ENCODE measurements around the gene CNNM4. TPM values are rescaled to one million over a fixed set of nuclear protein-coding genes. Genes with fewer than 3 reads are reported as not detected.

CNNM4 gene
- polyA plus RNA-seq, 1 of the 3 experiments (the other 2 are of a cell fraction): 5.5 TPM

DNA sequence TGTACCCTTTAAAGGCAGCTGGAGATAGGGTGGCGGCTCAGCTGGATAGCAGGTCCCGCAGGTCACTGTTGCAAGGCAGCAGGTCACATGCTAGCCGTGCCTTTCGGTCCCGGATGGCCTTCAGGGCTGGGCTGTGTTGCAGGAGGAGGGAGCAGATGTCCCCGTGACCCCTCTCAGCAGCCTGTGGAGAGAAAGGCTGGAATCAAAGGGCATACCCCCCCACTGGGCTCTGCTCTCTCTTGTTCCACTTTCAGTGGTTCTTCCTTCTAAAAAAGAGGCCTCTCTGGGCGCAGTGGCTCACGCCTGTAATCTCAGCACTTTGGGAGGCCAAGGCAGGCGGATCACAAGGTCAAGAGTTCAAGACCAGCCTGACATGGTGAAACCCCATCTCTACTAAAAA is 87.6 kb downstream of the CNNM4 start:
- Histone ChIP-seq H3K36me3 (replicated peaks in 1 of 2; ENCODE audit: control insufficient read depth in 1 of 2, insufficient read depth in 2 of 2, low read length in 1 of 2) (peaks cover 9 to 20% of the 10 kb centered on the region in 2 experiments), H3K4me3 (ENCODE audit: low read depth in 2 of 2, low read length in 1 of 2) (no peak overlapping the region), H3K4me2 (no peak overlapping the region), H3K27me3 (ENCODE audit: insufficient read depth) (no peaks in the 10 kb centered on the region), H2AFZ (ENCODE audit: low read depth) (no peak overlapping the region), H3K9ac (no peak overlapping the region), H3K4me1 (ENCODE audit: control insufficient read depth in 1 of 2, insufficient read depth in 2 of 2, low read depth in 1 of 2, low read length in 1 of 2) (no peaks in the 10 kb centered on the region; a peak in 1 of 4 replicates), H4K20me1 (ENCODE audit: insufficient read depth) (no peaks in the 10 kb centered on the region), H3K9me3 (no peaks in the 10 kb centered on the region), H3K27ac (ENCODE audit: low read depth in 2 of 2, low read length in 1 of 2) (no peak overlapping the region), H3F3A (replicated peaks; ENCODE audit: insufficient read depth) (no peaks in the 10 kb centered on the region), H3K79me2 (ENCODE audit: insufficient read depth) (no peaks in the 10 kb centered on the region), H3K9me2 (no peaks in the 10 kb centered on the region)
- TF ChIP-seq SIN3A (IDR thresholded peaks at IDR 0.05; ENCODE audit: borderline replicate concordance, low read depth, low read length): no peak
- TF ChIP-seq NRF1 (IDR thresholded peaks at IDR 0.05; ENCODE audit: low read depth, low read length): no peak
- TF ChIP-seq FOXJ3 (CRISPR knock-in tag; IDR thresholded peaks at IDR 0.05): no peak
- no peak for TF ChIP-seq TEAD4 (IDR thresholded peaks at IDR 0.05; ENCODE audit: borderline replicate concordance, insufficient read depth)
- TF ChIP-seq CHD2 (IDR thresholded peaks at IDR 0.05; ENCODE audit: low read length, partially characterized antibody): no peak
- no peak for TF ChIP-seq EP300 (IDR thresholded peaks at IDR 0.05; ENCODE audit: borderline replicate concordance in 1 of 2, low read depth in 1 of 2, low read length in 1 of 2)
- TF ChIP-seq, protein P1, sequence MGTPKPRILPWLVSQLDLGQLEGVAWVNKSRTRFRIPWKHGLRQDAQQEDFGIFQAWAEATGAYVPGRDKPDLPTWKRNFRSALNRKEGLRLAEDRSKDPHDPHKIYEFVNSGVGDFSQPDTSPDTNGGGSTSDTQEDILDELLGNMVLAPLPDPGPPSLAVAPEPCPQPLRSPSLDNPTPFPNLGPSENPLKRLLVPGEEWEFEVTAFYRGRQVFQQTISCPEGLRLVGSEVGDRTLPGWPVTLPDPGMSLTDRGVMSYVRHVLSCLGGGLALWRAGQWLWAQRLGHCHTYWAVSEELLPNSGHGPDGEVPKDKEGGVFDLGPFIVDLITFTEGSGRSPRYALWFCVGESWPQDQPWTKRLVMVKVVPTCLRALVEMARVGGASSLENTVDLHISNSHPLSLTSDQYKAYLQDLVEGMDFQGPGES (IDR thresholded peaks at IDR 0.05; ENCODE audit: low read depth, low read length): no peak
- TF ChIP-seq SMC3 (IDR thresholded peaks at IDR 0.05; ENCODE audit: low read depth, low read length): no peak
- CTCF ChIA-PET: interaction anchor here (3.0 kb wide), 1 partner anchor 103 kb away, joined by 13 read pairs; no protein-coding TSS in a partner anchor
- WGBS (ENCODE audit: low lambda C conversion rate): 92% methylated on average over 5 of the region's 9 CpGs
- DNase-seq: no peak
- POLR2A ChIA-PET: no interaction called here

DNA sequence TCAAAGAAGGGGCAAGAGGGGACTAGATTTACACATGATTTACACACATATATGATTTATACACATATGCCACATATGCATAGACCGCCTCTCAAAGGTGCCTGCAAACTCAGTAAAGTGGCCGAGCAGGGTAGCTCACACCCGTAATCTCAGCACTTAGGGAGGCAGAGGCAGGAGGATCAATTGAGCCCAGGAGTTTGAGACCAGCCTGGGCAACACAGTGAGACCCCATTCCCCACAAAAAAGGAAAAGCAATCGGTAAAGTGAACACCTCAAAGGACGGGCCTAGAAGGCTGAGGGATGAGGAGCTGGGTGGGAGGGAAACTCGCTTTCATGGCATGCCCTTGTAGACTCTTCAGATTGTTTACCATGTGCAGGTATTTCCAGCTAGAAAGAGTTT is 92.0 kb downstream of the CNNM4 start:
- 96% methylated on average over 6 of the region's 6 CpGs for WGBS (ENCODE audit: low lambda C conversion rate)
- Histone ChIP-seq H3K9me2 (no peaks in the 10 kb centered on the region), H3K4me1 (ENCODE audit: control insufficient read depth in 1 of 2, insufficient read depth in 2 of 2, low read depth in 1 of 2, low read length in 1 of 2) (peaks cover 0 to 8% of the 10 kb centered on the region in 2 experiments; a peak in 1 of 4 replicates), H3K9me3 (no peaks in the 10 kb centered on the region), H3K27ac (ENCODE audit: low read depth in 2 of 2, low read length in 1 of 2) (no peak overlapping the region), H3F3A (replicated peaks; ENCODE audit: insufficient read depth) (no peaks in the 10 kb centered on the region), H4K20me1 (ENCODE audit: insufficient read depth) (no peaks in the 10 kb centered on the region), H3K36me3 (replicated peaks in 1 of 2; ENCODE audit: control insufficient read depth in 1 of 2, insufficient read depth in 2 of 2, low read length in 1 of 2) (peaks cover 9 to 20% of the 10 kb centered on the region in 2 experiments), H3K79me2 (ENCODE audit: insufficient read depth) (peaks cover 32% of the 10 kb centered on the region), H3K4me3 (ENCODE audit: low read depth in 2 of 2, low read length in 1 of 2) (no peak overlapping the region), H2AFZ (ENCODE audit: low read depth) (no peak overlapping the region), H3K27me3 (ENCODE audit: insufficient read depth) (no peaks in the 10 kb centered on the region), H3K9ac (no peak overlapping the region), H3K4me2 (no peak overlapping the region)
- ChIA-PET POLR2A (interaction anchor here (1.2 kb wide), 1 partner anchor 10 kb away, joined by 3 read pairs; no protein-coding TSS in a partner anchor), CTCF (interaction anchor here (4.3 kb wide), 1 partner anchor 99 kb away, joined by 21 read pairs; no protein-coding TSS in a partner anchor)
- no peak for TF ChIP-seq NFIC (IDR thresholded peaks at IDR 0.05; ENCODE audit: borderline replicate concordance)
- no peak for TF ChIP-seq MXI1 (IDR thresholded peaks at IDR 0.05; ENCODE audit: low read depth, low read length)
- TF ChIP-seq, protein P2, sequence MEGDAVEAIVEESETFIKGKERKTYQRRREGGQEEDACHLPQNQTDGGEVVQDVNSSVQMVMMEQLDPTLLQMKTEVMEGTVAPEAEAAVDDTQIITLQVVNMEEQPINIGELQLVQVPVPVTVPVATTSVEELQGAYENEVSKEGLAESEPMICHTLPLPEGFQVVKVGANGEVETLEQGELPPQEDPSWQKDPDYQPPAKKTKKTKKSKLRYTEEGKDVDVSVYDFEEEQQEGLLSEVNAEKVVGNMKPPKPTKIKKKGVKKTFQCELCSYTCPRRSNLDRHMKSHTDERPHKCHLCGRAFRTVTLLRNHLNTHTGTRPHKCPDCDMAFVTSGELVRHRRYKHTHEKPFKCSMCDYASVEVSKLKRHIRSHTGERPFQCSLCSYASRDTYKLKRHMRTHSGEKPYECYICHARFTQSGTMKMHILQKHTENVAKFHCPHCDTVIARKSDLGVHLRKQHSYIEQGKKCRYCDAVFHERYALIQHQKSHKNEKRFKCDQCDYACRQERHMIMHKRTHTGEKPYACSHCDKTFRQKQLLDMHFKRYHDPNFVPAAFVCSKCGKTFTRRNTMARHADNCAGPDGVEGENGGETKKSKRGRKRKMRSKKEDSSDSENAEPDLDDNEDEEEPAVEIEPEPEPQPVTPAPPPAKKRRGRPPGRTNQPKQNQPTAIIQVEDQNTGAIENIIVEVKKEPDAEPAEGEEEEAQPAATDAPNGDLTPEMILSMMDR (IDR thresholded peaks at IDR 0.05): no peak
- TF ChIP-seq ELF1 (IDR thresholded peaks at IDR 0.05): no peak
- no peak for TF ChIP-seq MEF2A (IDR thresholded peaks at IDR 0.05; ENCODE audit: borderline replicate concordance, low read depth)
- no peak for TF ChIP-seq RFX5 (IDR thresholded peaks at IDR 0.05; ENCODE audit: low read length)
- DNase-seq: no peak
